Spinal cord (tissue), 10 donors: ENCODE measurements around the gene BCR. TPM values are rescaled to one million over a fixed set of nuclear protein-coding genes. Genes with fewer than 3 reads are reported as not detected.

Source experiments
- DNase-seq, 6 donors: peaks; one replicate each; pipeline versions ENCODE4 v3.0.0 to v3.0.0-alpha.2; 2013 to 2015; ENCODE audit warnings: low spot score in 6 of 6, low read depth in 4 of 6
- H3K27ac ChIP-seq: one replicate; pipeline ENCODE4 v1.5.1; 2013; ENCODE audit warnings: low read depth, low read length, control low read depth
- H3K27me3 ChIP-seq: one replicate; pipeline ENCODE4 v1.6.1; 2013; ENCODE audit warnings: low read length; ENCODE audit not compliant: control insufficient read depth, insufficient read depth
- H3K36me3 ChIP-seq: one replicate; pipeline ENCODE4 v1.6.1; 2013; ENCODE audit warnings: low read length; ENCODE audit not compliant: control insufficient read depth, insufficient read depth
- H3K4me1 ChIP-seq: one replicate; pipeline ENCODE4 v1.6.1; 2013; ENCODE audit warnings: low read length; ENCODE audit not compliant: control insufficient read depth, insufficient read depth
- H3K4me3 ChIP-seq: one replicate; pipeline ENCODE4 v1.5.1; 2013; ENCODE audit warnings: low read depth, low read length, control low read depth
- H3K9me3 ChIP-seq: one replicate; pipeline ENCODE4 v1.6.1; 2013; ENCODE audit warnings: low read length; ENCODE audit not compliant: control insufficient read depth, insufficient read depth
- WGBS: methylation state at CpG from one replicate; pipeline ENCODE4 v1.1.5; 2013; ENCODE audit warnings: missing lambda C conversion rate; ENCODE audit not compliant: insufficient coverage; 5-methylcytosine and 5-hydroxymethylcytosine counted together
- polyA plus RNA-seq, 2 donors: library from polyadenylated mRNA; unstranded; fragments of 120-200 nt; gene quantifications; one replicate each; pipeline ENCODE4 v1.2.1, GENCODE V29; 2013; ENCODE audit not compliant: insufficient read length in 2 of 2
- total RNA-seq, 2 donors: library from RNA; depleted of rRNA in 1 of 2; stranded (reverse); fragments of 120-200 nt in 1 of 2; fragments of >200 nt in 1 of 2; gene quantifications; one replicate each; pipeline versions ENCODE4 v1.2.3 to v1.2.4, GENCODE V29; 2013 to 2014
- donor health status: healthy.

Gene BCR
- total and polyA plus RNA-seq, 4 donors: 30.4 to 88.1 (median 69.6) TPM

DNA sequence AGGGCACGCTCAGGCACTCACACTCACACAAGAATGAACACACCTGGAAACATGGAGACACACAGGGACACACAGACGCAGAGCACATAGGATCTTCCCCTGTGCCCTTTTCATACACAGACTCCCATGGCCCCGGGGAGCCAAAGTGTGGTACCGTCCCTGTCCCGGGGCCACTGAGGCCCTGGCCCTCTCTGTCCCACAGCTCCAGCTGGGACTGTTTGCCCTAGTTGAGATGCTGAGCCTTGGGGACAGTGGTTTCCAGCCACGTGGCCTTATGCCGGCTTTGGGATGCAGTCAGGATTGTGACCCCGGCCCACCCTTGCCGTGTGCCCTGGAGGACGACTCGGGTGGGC, 100.7 kb downstream of the BCR start:
- Histone ChIP-seq H3K4me1 (peaks cover 42% of the 10 kb centered on the region), H3K9me3 (no peaks in the 10 kb centered on the region), H3K4me3 (no peak overlapping the region), H3K27ac (no peak overlapping the region), H3K36me3 (peaks cover 94% of the 10 kb centered on the region), H3K27me3 (no peaks in the 10 kb centered on the region)
- DNase-seq: no peak
- WGBS: 93% methylated on average over 11 of the region's 11 CpGs

DNA sequence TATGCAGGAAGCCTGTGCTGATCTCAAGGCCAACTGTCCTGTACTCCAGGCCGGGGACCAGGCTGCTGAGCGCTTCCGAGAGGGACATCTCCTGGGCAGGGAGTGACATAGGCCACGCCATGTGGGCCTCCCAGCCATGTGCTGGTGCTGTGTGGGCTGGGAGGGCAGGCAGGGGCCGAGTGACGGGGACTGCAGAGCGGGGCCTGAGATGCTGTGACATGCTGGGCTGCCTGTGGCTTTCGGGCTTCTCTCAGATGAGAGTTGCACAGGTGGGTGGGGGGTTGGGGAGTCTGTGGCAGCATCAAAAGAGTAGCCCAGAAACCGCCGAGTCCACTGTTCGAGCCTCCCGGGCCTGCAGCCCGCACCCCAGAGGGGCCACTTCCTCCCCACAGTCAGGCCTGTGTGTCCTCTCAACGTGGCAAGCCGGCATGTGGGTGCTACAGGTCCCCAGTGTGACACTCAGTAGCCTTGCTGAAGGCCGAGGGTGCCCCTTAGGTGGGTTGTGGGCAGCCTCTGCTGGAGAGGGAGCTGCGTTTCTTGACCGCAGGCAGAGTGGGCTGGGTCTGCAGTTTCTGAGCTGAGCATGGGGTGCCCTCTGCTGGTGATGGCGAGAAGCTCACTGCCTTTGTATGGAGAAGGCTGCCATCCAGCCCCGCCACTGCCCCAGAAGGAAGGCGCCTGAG, 101.2 kb downstream of the BCR start:
- peak in 5 of 6 donors; percentile 62 to 94 (median 79) for DNase-seq
- no peaks in the 10 kb centered on the region for H3K27me3 ChIP-seq
- H3K27ac ChIP-seq: no peak overlapping the region
- no peaks in the 10 kb centered on the region for H3K9me3 ChIP-seq
- peaks cover 95% of the 10 kb centered on the region for H3K36me3 ChIP-seq
- H3K4me1 ChIP-seq: peaks cover 42% of the 10 kb centered on the region
- no peak overlapping the region for H3K4me3 ChIP-seq
- WGBS: 44% methylated on average over 14 of the region's 21 CpGs

DNA sequence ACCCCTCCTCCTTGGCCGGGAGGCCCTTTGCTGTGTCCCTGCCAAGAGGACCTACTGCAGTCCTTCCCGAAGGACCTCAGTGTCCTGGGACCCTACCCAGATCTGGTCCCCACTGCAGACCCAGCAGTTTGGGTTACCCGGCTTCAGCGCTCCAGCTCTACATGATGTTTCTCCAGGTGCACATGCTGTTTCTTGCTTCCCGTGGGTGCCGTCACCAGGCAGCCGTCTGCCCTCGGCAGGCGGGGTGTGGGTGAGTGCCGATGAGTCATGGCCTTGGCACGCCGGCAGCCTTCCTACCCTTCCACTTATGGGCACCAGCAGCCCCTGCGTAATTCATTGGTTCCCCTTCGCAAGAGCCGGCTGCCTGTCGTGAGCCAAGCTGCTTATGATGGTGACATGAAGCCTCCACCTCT, 101.8 kb downstream of the BCR start:
- DNase-seq: no peak
- peaks cover 94% of the 10 kb centered on the region for H3K36me3 ChIP-seq

GRCh38 chr22:23282516-23282915, 102.2 kb downstream of the BCR start:
- WGBS: 97% methylated on average over 9 of the region's 10 CpGs
- Histone ChIP-seq H3K4me3 (no peak overlapping the region), H3K36me3 (peaks cover 94% of the 10 kb centered on the region), H3K27ac (no peak overlapping the region), H3K9me3 (no peaks in the 10 kb centered on the region), H3K4me1 (peaks cover 42% of the 10 kb centered on the region), H3K27me3 (no peaks in the 10 kb centered on the region)
- DNase-seq: no peak

More for the DNA sequence above, 101.8 kb downstream of the BCR start:
- Histone ChIP-seq H3K4me1 (peaks cover 42% of the 10 kb centered on the region), H3K27ac (no peak overlapping the region), H3K4me3 (no peak overlapping the region), H3K9me3 (no peaks in the 10 kb centered on the region), H3K27me3 (no peaks in the 10 kb centered on the region)
- WGBS: 33% methylated on average over 8 of the region's 16 CpGs

DNA sequence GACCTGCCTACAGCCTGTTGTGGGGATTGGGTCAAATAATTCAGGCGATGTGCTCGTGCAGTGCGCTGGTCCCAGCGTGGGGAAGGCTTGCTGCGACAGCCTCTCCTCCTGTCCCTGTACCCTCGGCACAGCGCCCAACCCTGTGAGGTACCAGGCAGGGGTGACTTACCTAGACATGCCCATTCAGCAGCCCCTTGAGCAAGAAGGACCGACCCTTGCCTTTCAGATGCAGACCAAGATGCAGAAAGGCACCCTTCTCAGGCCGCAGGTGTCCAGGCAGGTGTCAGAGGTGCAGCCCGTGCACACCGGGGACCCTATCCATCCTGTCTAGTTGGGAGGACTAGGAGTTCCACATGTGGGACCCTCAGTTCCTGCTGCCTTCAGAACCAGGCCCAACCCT, 102.7 kb downstream of the BCR start:
- H3K36me3 ChIP-seq: peaks cover 94% of the 10 kb centered on the region

DNA sequence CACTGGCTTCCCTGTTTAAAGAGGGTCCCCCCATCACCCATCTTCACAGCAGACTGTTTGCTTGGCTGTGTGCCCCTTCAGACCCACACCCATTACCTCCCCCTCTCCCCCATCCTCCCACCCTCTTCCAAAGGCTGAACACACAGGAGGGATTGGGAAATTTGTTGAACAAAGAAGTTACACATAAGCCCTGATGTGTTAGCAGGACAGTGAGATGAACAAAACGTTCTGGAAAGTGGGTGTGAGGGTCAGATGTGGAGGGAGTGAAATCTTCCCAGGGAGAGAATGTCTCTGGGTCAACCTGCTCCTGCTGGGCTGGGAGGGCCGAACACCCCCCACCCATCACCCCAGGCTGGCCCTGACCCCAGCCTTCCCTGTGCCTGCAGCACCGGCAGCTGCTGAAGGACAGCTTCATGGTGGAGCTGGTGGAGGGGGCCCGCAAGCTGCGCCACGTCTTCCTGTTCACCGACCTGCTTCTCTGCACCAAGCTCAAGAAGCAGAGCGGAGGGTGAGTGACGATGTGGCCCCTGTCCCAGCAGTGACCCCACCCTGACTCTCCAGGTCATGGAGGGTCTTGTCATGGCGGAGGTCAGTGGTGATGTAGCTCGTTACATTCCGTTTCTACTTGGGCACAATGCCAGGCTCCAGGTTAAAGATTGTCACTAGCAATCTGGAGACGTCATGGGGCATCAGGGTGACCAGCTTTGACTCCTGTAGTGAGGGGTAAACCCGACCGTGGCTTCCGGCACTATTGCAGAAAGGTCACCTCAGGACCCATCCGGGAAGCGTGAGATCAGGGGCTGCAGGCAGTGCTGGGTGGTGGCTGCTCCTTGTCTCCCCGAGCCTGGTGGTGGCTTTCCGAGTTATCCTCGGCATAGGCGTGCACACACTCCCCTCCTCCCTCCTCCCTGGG, 103.5 kb downstream of the BCR start:
- peak in 1 of 6 donors; percentile 15 for DNase-seq
- WGBS: 87% methylated on average over 14 of the region's 22 CpGs
- H3K9me3 ChIP-seq: no peaks in the 10 kb centered on the region
- peaks cover 33% of the 10 kb centered on the region for H3K4me1 ChIP-seq
- H3K27ac ChIP-seq: no peak overlapping the region
- peaks cover 96% of the 10 kb centered on the region for H3K36me3 ChIP-seq
- H3K4me3 ChIP-seq: no peak overlapping the region
- no peaks in the 10 kb centered on the region for H3K27me3 ChIP-seq

More for the DNA sequence above, 102.7 kb downstream of the BCR start:
- Histone ChIP-seq H3K4me3 (no peak overlapping the region), H3K27ac (no peak overlapping the region), H3K9me3 (no peaks in the 10 kb centered on the region), H3K27me3 (no peaks in the 10 kb centered on the region), H3K4me1 (peaks cover 41% of the 10 kb centered on the region)
- WGBS: 91% methylated on average over 11 of the region's 11 CpGs
- no peak for DNase-seq

- Histone ChIP-seq H3K27ac (no peak overlapping the region), H3K4me1 (peaks cover 27% of the 10 kb centered on the region), H3K4me3 (no peak overlapping the region), H3K27me3 (no peaks in the 10 kb centered on the region), H3K36me3 (peaks cover 98% of the 10 kb centered on the region), H3K9me3 (no peaks in the 10 kb centered on the region)
- DNase-seq: no peak
- 88% methylated on average over 10 of the region's 10 CpGs for WGBS
Observed at GRCh38 chr22:23284504-23285033, 104.3 kb downstream of the BCR start.

- 93% methylated on average over 8 of the region's 8 CpGs for whole genome bisulfite sequencing
- Histone ChIP-seq H3K27ac (no peak overlapping the region), H3K4me1 (peaks cover 29% of the 10 kb centered on the region), H3K4me3 (no peak overlapping the region), H3K9me3 (no peaks in the 10 kb centered on the region), H3K27me3 (no peaks in the 10 kb centered on the region), H3K36me3 (peaks cover 98% of the 10 kb centered on the region)
- no peak for DNase-seq
Observed at GRCh38 chr22:23285236-23285635, 104.9 kb downstream of the BCR start.

DNA sequence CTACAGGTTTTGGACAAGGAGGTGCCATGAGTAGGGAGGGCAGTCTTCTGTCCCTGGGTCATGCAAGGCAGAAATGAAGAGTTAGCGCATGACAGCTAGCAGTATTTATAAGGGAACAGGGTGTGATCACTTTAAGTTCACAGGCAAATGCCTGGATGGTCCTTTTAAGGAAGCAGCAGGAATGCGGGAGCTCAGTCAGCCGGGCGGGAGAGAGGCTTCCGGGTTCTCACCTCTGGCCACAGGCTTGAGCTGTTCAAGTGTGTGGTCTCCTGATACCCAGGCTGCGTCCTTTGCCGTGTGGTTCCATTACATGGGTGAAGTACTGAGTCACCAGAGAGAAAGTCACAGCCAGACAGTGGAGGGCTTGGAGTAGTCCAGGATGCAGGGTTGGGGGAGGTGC, 105.4 kb downstream of the BCR start:
- WGBS: 94% methylated on average over 7 of the region's 7 CpGs
- no peak overlapping the region for H3K27ac ChIP-seq
- no peak for DNase-seq
- no peak overlapping the region for H3K4me3 ChIP-seq
- H3K27me3 ChIP-seq: no peaks in the 10 kb centered on the region
- H3K4me1 ChIP-seq: peaks cover 34% of the 10 kb centered on the region
- peaks cover 98% of the 10 kb centered on the region for H3K36me3 ChIP-seq
- no peaks in the 10 kb centered on the region for H3K9me3 ChIP-seq
